Measurements from ENCODE around the gene SLC38A8.

DNA sequence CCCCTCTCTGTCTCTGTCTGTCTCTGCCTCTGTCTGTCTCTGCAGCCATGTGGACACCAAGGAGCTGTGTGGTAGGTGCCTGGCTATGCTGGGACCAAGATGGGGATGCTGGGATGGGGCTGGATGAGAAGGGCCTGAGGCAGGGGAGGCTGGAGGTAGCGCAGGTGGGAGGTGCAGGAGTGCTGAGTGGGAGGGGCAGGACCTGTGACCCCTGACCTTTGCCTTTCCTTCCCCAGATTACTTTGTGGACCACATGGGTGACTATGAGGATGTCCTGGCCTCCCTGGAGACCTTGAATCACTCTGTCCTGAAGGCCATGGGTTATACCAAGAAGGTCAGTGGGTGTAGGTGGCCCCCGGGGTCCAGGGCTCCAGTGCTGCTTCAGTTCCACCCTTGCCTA lies 61.8 kb downstream of the SLC38A8 start:
- no peak for TF ChIP-seq CTCF (IDR thresholded peaks at IDR 0.05)
- no peak for TF ChIP-seq EP300 (IDR thresholded peaks at IDR 0.05; ENCODE audit: low read depth)
- TF ChIP-seq POLR2AphosphoS5 (IDR thresholded peaks at IDR 0.05) = no peak
